ENCODE measurements around the gene CBY1.

The CBY1 gene

DNA sequence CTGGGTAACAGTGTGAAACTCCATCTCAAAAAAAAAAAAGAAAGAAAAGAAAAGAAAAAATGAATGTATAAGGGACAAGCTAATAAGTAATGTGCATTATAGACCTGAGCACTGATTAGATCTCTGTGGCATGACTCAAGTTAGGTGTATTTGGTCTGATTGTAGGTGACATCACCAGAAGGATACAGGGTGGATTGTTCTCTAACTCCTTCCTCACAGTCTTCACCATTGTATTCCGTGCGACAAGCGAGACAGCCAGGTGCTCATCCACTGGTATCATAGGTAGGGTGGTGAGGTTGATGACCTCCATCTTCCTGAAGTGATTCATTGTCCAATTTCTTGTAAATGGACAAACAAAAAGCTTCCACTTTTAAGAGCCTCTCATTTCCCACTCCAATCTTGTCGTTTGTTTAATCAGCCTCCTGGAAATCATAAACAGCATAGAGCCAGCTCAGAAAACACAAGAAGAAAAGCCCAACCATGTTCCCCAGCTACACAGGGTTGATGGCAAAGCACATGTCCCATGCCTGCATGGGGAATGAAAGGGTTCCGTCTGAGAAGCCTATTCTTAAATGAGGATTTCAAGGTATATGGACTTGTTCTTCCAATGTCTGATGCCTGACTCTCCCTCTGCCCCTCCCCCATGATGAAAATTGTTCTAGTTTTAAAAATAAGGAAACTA is 6.5 kb upstream of the CBY1 start:
- no peak for FAIRE-seq
- no peak for DNase-seq (ENCODE audit: insufficient read length, low spot score)
- TF ChIP-seq, protein P1, sequence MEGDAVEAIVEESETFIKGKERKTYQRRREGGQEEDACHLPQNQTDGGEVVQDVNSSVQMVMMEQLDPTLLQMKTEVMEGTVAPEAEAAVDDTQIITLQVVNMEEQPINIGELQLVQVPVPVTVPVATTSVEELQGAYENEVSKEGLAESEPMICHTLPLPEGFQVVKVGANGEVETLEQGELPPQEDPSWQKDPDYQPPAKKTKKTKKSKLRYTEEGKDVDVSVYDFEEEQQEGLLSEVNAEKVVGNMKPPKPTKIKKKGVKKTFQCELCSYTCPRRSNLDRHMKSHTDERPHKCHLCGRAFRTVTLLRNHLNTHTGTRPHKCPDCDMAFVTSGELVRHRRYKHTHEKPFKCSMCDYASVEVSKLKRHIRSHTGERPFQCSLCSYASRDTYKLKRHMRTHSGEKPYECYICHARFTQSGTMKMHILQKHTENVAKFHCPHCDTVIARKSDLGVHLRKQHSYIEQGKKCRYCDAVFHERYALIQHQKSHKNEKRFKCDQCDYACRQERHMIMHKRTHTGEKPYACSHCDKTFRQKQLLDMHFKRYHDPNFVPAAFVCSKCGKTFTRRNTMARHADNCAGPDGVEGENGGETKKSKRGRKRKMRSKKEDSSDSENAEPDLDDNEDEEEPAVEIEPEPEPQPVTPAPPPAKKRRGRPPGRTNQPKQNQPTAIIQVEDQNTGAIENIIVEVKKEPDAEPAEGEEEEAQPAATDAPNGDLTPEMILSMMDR (IDR thresholded peaks at IDR 0.05; ENCODE audit: insufficient read depth, missing control alignments) = no peak

DNA sequence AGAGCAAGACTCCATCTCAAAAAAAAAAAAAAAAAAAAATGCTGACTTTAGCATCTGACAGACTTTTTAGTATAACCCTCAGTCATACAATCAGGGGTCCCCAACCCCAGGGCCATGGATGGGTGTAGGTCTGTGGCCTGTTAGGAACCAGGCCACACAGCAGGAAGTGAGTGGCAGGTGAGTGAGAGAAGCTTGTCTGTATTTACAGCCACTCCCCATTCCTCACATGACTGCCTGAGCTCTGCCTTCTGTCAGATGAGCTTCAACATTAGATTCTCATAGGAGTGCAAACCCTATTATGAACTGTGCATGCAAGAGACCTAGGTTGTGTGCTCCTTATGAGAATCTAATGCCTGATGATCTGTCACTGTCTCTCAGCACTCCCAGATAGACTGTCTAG is 3.6 kb upstream of the CBY1 start:
- TF ChIP-seq, protein P1 (IDR thresholded peaks at IDR 0.05; ENCODE audit: insufficient read depth, missing control alignments) = no peak
- FAIRE-seq = no peak
- no peak for DNase-seq (ENCODE audit: insufficient read length, low spot score)

DNA sequence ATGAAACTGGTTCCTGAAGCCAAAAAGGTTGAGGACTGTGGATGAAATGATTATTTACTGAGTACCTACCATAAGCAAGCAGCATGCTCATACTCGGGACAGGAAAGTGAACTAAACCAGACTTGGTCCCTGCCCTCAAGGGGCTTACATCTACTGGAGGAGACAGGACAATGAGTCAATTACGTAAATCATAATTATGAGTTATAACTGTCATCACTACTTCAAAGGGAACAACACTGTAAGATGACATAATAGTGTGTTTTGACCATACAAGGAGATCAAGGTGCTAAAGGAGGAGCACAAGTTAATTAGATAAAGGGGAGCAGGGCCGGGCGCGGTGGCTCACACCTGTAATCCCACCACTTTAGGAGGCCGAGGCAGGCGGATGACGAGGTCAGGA is 2.7 kb upstream of the CBY1 start:
- DNase-seq (ENCODE audit: insufficient read length, low spot score) (no peak), FAIRE-seq (no peak)
- TF ChIP-seq, protein P1 (IDR thresholded peaks at IDR 0.05; ENCODE audit: insufficient read depth, missing control alignments) = no peak

DNA sequence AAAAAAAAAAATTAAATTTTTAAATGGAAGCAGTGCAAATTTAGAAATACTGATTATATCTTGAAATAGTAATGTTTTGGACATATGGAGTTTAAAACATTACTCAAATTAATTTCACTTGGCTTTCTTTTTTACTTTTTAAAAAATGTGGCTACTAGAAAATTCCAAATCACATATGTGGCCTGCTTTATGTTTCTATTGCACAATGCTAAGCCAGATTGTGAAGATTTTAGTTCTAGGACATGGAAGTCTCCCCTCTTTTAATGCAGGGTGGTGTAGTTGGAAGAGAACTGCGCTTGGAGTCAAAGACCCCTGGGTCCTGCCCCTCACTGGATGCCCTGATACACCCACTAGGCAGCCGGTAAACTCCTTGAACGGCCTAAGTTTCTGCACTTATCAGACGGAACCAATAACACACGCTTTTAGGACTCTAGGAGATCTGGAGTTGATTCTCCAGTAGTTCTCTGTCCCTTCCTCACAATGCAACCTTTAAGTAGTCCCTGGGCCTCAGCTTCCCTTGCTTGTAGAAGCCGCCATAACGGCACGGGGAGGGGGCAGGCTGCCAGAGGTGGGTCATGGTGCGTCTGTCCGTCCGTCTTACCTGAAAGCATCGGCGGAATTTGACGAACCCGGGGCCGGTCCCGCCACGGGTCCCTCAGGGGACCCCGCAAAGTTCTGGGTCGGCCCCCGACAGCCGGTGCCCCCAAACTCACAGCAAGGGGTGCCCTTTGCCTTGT is 751 bp upstream of the CBY1 start:
- no peak for DNase-seq (ENCODE audit: insufficient read length, low spot score)
- no peak for FAIRE-seq
- TF ChIP-seq, protein P1 (IDR thresholded peaks at IDR 0.05; ENCODE audit: insufficient read depth, missing control alignments) = no peak

DNA sequence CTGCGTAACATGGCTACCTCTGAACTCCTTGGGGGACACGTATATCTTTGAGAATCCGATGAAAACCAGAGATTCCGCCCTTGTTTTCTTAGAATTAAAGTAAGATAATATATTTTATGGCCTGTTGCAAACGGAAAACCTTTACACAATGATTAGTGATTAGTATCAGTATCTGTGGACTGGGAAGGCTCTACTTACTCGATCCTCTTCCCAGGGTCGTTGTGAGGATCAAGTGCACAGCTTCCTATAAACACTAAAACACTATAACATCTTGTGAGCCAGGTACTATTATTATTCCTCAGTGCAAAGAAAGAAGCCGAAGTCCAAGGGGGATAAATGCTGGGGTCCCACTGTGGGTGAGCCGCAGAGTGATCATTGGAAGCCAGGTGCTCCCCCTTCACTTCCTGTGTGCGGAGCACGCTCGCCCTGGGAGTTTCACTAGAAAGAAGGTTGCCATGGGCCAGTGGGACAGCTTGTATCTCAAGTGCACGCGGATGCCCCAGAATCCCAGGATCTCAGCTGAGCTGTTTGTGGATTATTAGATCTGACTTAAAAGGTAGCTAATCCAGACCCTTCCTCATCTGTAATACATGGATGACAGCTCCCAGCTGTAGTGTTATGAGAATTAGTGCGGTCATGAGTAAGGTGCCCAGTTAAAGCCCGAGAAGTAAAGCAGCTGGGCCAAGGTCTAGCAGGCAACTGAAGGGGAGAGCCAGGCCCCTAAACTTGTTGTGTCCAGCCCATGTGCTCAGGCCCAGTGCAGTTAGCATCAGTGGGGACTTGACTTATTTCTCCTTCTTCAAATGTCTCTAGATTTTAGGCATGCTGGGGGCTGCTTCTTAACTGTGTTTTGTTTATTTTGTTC is 839 bp downstream of the CBY1 start:
- DNase-seq (ENCODE audit: insufficient read length, low spot score) = no peak
- no peak for FAIRE-seq
- TF ChIP-seq, protein P1 (IDR thresholded peaks at IDR 0.05; ENCODE audit: insufficient read depth, missing control alignments) = no peak

DNA sequence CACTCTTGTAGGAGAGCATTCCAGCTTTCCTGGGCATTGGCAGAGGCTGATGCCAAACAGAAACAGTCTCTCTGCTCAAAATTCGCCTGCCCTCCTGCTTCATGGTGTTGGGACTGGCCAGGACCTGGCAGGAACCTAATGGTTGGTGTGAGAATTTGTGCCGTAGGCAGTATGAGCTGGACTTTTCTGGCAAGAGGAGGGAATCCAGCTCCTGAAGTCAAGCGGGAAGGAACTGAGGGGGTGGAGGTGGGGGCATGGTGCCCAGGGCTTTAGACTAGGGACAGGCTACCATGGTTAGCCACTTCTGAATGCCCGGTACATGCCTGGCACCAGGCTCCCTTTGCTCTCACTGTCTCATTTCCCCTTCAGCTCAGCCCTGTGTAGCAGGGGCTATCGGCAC is 18.4 kb downstream of the CBY1 start:
- DNase-seq (ENCODE audit: insufficient read length, low spot score) = no peak
- no peak for FAIRE-seq
- TF ChIP-seq, protein P1 (IDR thresholded peaks at IDR 0.05; ENCODE audit: insufficient read depth, missing control alignments) = no peak

Measured in D721Med (cell line).